Chondrocyte (in vitro differentiated cells): ENCODE data around the gene ATP5IF1. TPM values are rescaled to one million over a fixed set of nuclear protein-coding genes. Genes with fewer than 3 reads are reported as not detected.

ENCODE experiments used
- DNase-seq: peaks from one replicate; pipeline ENCODE4 v3.0.0; 2021; ENCODE audit warnings: mixed read lengths, low spot score
- H3K27ac Mint-ChIP-seq: one replicate; pipeline ENCODE4 v1.8.0; 2021; ENCODE audit warnings: mild to moderate bottlenecking, moderate library complexity, mixed read lengths; ENCODE audit not compliant: unreplicated experiment
- H3K27me3 Mint-ChIP-seq: 2 replicates; pipeline ENCODE4 v1.8.0; 2021; ENCODE audit warnings: low read depth, mixed read lengths
- H3K36me3 Mint-ChIP-seq: 2 replicates; pipeline ENCODE4 v1.8.0; 2021; ENCODE audit warnings: low read depth, mixed read lengths
- H3K4me1 Mint-ChIP-seq: 2 replicates; pipeline ENCODE4 v1.8.0; 2021; ENCODE audit warnings: low read depth, mild to moderate bottlenecking, mixed read lengths
- H3K4me3 Mint-ChIP-seq: one replicate; pipeline ENCODE4 v1.8.0; 2021; ENCODE audit warnings: mild to moderate bottlenecking, moderate library complexity, mixed read lengths; ENCODE audit not compliant: unreplicated experiment
- H3K9me3 Mint-ChIP-seq: 2 replicates; pipeline ENCODE4 v1.8.0; 2021; ENCODE audit warnings: low read depth, mixed read lengths
- total RNA-seq: library from RNA; stranded (reverse); gene quantifications from 3 replicates; pipeline ENCODE4 v1.2.1, GENCODE V29; 2021
- TF ChIP-seq, protein P1 (sequence below): fragments of 200-600 bp; sonication (generic); IDR thresholded peaks from 2 replicates; pipeline ENCODE4 v1.5.0; 2021; ENCODE audit warnings: antibody characterized with exemption, mild to moderate bottlenecking, moderate library complexity

ATP5IF1 gene
- total RNA-seq, 1 donor from 2014 or later: 125 TPM

DNA sequence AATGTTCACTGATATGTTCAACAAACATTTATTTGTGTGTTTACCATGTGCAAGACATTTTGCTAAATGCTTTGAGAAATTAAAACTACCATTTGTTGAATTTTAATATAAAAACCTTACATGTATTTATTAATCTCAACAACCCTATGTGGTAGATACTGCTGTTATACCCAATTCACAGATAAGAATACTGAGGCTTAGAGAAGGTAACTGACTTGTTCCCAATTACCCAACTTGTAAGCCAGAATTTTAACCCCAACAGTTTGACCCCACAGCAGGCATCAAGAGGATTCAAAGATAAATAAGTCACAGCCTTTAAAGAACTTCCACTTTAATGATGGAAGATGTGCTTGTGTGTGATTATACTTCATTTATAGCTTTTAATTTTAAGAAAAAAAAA, 6.8 kb upstream of the ATP5IF1 start:
- Mint-ChIP-seq H3K36me3 (peaks cover 16% of the 10 kb centered on the region), H3K27me3 (no peaks in the 10 kb centered on the region), H3K9me3 (no peaks in the 10 kb centered on the region), H3K27ac (no peak overlapping the region), H3K4me3 (no peak overlapping the region), H3K4me1 (peaks cover 34% of the 10 kb centered on the region)
- TF ChIP-seq, protein P1, sequence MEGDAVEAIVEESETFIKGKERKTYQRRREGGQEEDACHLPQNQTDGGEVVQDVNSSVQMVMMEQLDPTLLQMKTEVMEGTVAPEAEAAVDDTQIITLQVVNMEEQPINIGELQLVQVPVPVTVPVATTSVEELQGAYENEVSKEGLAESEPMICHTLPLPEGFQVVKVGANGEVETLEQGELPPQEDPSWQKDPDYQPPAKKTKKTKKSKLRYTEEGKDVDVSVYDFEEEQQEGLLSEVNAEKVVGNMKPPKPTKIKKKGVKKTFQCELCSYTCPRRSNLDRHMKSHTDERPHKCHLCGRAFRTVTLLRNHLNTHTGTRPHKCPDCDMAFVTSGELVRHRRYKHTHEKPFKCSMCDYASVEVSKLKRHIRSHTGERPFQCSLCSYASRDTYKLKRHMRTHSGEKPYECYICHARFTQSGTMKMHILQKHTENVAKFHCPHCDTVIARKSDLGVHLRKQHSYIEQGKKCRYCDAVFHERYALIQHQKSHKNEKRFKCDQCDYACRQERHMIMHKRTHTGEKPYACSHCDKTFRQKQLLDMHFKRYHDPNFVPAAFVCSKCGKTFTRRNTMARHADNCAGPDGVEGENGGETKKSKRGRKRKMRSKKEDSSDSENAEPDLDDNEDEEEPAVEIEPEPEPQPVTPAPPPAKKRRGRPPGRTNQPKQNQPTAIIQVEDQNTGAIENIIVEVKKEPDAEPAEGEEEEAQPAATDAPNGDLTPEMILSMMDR: no peak
- no peak for DNase-seq

DNA sequence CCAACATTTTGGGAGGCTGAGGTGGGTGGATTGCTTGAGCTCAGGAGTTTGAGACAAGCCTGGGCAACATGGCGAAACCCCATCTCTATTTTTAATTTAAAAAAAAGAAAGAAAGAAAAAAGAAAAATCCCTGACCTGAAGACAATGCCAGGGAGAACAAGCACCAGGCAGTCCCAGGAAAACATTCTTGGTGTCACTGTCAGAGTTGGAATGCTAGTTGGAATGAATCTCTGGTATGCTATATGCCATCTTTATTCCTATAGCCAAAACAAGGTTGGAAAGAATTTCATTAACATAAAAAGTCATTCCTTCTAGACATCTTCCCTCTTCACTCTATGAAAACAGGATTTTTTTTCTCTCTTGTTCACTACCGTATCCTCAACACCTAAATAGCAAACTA, 5.9 kb upstream of the ATP5IF1 start:
- Mint-ChIP-seq H3K36me3 (peaks cover 13% of the 10 kb centered on the region), H3K4me3 (no peak overlapping the region), H3K4me1 (peaks cover 34% of the 10 kb centered on the region), H3K9me3 (no peaks in the 10 kb centered on the region), H3K27ac (peak overlapping the region; percentile 69), H3K27me3 (no peaks in the 10 kb centered on the region)
- TF ChIP-seq, protein P1: no peak
- no peak for DNase-seq

DNA sequence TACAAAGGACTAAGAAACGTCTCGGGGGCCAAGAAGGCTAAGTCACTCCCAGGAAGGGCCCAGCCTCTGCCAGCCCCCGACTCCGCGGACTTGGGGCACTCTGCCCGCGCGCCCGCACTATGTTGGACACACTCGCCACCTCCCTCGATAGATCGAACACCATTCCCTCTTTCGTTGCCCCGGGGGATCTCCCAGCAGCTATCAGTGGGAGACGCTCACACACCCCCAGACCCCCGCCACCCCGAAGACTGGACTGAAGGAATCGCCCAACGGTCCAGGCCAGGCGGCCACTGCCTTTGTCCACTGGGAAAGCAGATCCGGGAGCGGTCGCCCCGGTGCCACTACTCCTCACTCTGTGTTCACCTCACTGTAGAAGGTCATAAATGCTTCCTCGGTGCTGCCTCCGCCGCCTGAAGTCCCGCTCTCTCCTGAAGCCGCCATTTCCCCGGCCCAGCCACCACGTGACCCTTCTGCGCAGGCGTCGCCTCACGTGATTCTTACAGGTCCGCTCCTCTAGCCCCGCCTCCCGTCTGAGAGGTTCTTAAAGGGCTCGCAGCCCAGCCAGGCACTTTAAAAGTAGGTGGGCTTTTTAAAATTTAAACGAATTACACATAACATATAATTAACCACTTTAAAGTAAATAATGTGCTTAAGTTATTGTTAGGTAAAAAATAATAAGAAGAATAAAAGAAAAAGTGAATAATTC, 3.2 kb upstream of the ATP5IF1 start, which contains the start of gene DNAJC8:
Gene DNAJC8, minus strand, starts transcription at position 472 of the 706 bp plus-strand sequence. Its CDS starts 31 bp downstream, at position 441.
- peaks cover 34% of the 10 kb centered on the region for H3K4me1 Mint-ChIP-seq
- H3K27me3 Mint-ChIP-seq: no peaks in the 10 kb centered on the region
- H3K9me3 Mint-ChIP-seq: no peaks in the 10 kb centered on the region
- DNase-seq: peak; percentile 97
- TF ChIP-seq, protein P1: peak; percentile 10
- peak within 1 kb of the TSS; percentile 96 for H3K4me3 Mint-ChIP-seq
- H3K27ac Mint-ChIP-seq: peak within 1 kb of the TSS; percentile 99
- peaks cover 5% of the 10 kb centered on the region for H3K36me3 Mint-ChIP-seq

DNA sequence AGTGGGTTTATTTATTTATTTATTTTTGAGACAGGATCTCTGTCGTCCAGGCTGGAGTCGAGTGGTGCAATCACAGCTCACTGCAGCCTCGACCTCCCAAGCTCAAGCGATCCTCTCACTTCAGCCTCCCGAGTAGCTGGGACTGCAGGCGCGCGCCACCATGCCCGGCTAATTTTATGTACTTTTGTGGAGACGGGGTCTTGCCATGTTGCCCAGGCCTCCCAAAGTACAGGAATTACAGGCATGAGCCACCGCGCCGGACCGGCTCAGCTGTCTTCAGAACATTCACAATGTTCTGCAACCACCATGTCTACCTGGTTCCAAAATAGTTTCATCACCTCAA, 2.7 kb upstream of the ATP5IF1 start:
- TF ChIP-seq, protein P1: no peak
- Mint-ChIP-seq H3K9me3 (no peaks in the 10 kb centered on the region), H3K27ac (peak overlapping the region; percentile 32)

DNA sequence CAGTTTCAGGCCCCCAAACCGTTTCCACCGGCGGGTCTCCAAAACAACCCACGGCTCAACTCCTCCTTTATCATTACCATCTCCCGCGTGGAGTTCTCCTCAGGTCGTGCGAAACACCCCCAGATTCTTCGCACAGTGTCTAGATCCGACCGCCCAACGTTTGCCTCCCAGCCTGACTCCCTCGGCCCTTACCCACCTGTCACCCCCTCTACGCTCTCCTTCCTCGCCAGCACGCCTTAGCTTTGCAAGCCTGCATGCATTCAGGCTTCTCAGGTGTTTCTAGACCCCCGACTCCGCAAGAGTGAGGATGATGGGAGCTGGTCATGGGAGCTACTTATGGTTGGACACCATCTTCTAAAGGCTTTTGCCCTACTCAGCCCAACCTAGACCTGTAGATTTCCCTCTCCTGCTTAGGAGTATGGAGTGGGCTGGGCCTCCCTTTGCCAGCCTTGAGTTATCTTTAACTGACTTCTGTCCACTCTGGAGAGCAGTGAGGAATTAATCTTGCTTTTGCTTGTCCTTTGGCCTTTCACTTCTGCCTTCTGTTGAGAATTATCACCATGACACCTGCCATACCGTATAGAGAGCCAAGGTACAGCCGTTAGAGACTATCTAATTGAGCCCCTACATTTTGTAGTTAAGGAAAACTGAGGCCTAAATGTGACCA, 865 bp downstream of the ATP5IF1 start:
- Mint-ChIP-seq H3K9me3 (no peaks in the 10 kb centered on the region), H3K4me1 (peaks cover 15% of the 10 kb centered on the region), H3K36me3 (no peaks in the 10 kb centered on the region), H3K27ac (no peak overlapping the region), H3K4me3 (no peak overlapping the region), H3K27me3 (no peaks in the 10 kb centered on the region)
- TF ChIP-seq, protein P1: no peak
- no peak for DNase-seq

More for the DNA sequence above, 2.7 kb upstream of the ATP5IF1 start:
- no peaks in the 10 kb centered on the region for H3K27me3 Mint-ChIP-seq
- H3K4me3 Mint-ChIP-seq: no peak overlapping the region
- H3K36me3 Mint-ChIP-seq: peaks cover 3% of the 10 kb centered on the region
- no peak for DNase-seq
- peaks cover 34% of the 10 kb centered on the region for H3K4me1 Mint-ChIP-seq
